A549 (cell line): Measurements from ENCODE around the gene EXOC4. TPM values are rescaled to one million over a fixed set of nuclear protein-coding genes. Genes with fewer than 3 reads are reported as not detected.

Source experiments
- ATAC-seq, 2 experiments: fragments of 200-7000 bp in 1 of 2; fragments of >200 bp in 1 of 2; cut with Nextera tagmentation in 1 of 2; cut with Tn5 transposase in 1 of 2; 3 replicates each; pipeline versions ENCODE4 v1.8.0 to v1.9.1; 2018 to 2020; ENCODE audit warnings: mild to moderate bottlenecking in 1 of 2, moderate library complexity in 1 of 2
- CTCF ChIA-PET: fragments of 300-600 bp; sonication (Branson Sonifier 250); formaldehyde crosslinking; extraction: SDS; loops from one replicate; lab custom pipeline; 2021; ENCODE audit warnings: antibody characterized with exemption, inconsistent platforms; lab: Yijun Ruan, JAX
- POLR2A ChIA-PET: fragments of 350-600 bp; formaldehyde crosslinking; extraction: SDS; loops from one replicate; lab custom pipeline; 2021; ENCODE audit warnings: antibody characterized with exemption, inconsistent platforms; lab: Yijun Ruan, JAX
- DNase-seq, 2 experiments: peaks; one replicate each; pipeline versions ENCODE4 v3.0.0 to v3.0.0-alpha.2; 2011 to 2016; ENCODE audit warnings: low read depth in 1 of 2, low spot score in 1 of 2
- FAIRE-seq: peaks from 2 replicates; lab custom pipeline; 2011; peaks lifted over from hg19 to GRCh38; lab: Jason Lieb, UNC
- H3K27ac ChIP-seq, 2 experiments: fragments of >200 bp; sonication (Bioruptor Twin); formaldehyde crosslinking; 3 replicates each; pipeline ENCODE4 v1.5.1; 2016 to 2017
- H3K4me1 ChIP-seq: fragments of >200 bp; sonication (Bioruptor Twin); formaldehyde crosslinking; 3 replicates; pipeline ENCODE4 v1.6.1; 2016
- H3K4me2 ChIP-seq: fragments of >200 bp; sonication (Bioruptor Twin); formaldehyde crosslinking; 3 replicates; pipeline ENCODE4 v1.6.1; 2016
- H3K4me3 ChIP-seq: fragments of >200 bp; sonication (Bioruptor Twin); formaldehyde crosslinking; 3 replicates; pipeline ENCODE4 v1.5.1; 2016
- H3K9me3 ChIP-seq: fragments of >200 bp; sonication (Bioruptor Twin); formaldehyde crosslinking; 3 replicates; pipeline ENCODE4 v1.6.1; 2016
- ATOH8 ChIP-seq: fragments of 250-450 bp; sonication (Bioruptor Pico); IDR thresholded peaks from 2 replicates; pipeline ENCODE4 v1.5.0; 2020; ENCODE audit warnings: low read depth, mild to moderate bottlenecking, moderate library complexity
- BCL3 ChIP-seq: fragments of >200 bp; sonication (Bioruptor Twin); formaldehyde crosslinking; IDR thresholded peaks from 3 replicates; pipeline ENCODE4 v1.6.1; 2016
- BHLHE40 ChIP-seq: IDR thresholded peaks from 2 replicates; pipeline ENCODE4 v1.6.1; 2012; ENCODE audit warnings: low read depth, low read length, inconsistent platforms
- CBX8 ChIP-seq: fragments of 200-600 bp; sonication (generic); IDR thresholded peaks from 2 replicates; pipeline ENCODE4 v1.6.1; 2016
- CEBPB ChIP-seq, 2 experiments: fragments of >200 bp in 1 of 2; sonication (Bioruptor Twin) in 1 of 2; formaldehyde crosslinking in 1 of 2; IDR thresholded peaks; 2 replicates each; pipeline ENCODE4 v1.6.1; 2012 to 2016
- CHD2 ChIP-seq: fragments of 150-350 bp; IDR thresholded peaks from 2 replicates; pipeline ENCODE4 v1.6.1; 2014; ENCODE audit warnings: low read length; ENCODE audit not compliant: partially characterized antibody
- EP300 ChIP-seq, 2 experiments: fragments of >200 bp; sonication (Bioruptor Twin); formaldehyde crosslinking; IDR thresholded peaks; 2 replicates in 1 of 2; 3 replicates in 1 of 2; pipeline ENCODE4 v1.6.1; 2016 to 2017
- FOSB ChIP-seq: fragments of 250-450 bp; sonication (Bioruptor Pico); IDR thresholded peaks from 2 replicates; pipeline ENCODE4 v1.5.0; 2020; ENCODE audit warnings: mild to moderate bottlenecking, moderate library complexity
- GATA3 ChIP-seq: IDR thresholded peaks from 2 replicates; pipeline ENCODE4 v1.6.1; 2012; ENCODE audit warnings: borderline replicate concordance
- HDAC2 ChIP-seq: fragments of 200-600 bp; sonication (generic); IDR thresholded peaks from 2 replicates; pipeline ENCODE4 v1.6.1; 2016
- HEYL ChIP-seq: fragments of 250-450 bp; sonication (Bioruptor Pico); IDR thresholded peaks from 2 replicates; pipeline ENCODE4 v1.8.0; 2021; ENCODE audit warnings: mild to moderate bottlenecking, moderate library complexity
- JUN ChIP-seq, 2 experiments: fragments of >200 bp; sonication (Bioruptor Twin); formaldehyde crosslinking; IDR thresholded peaks; 2 replicates in 1 of 2; 3 replicates in 1 of 2; pipeline ENCODE4 v1.6.1; 2016 to 2017
- JUNB ChIP-seq: fragments of >200 bp; sonication (Bioruptor Twin); formaldehyde crosslinking; IDR thresholded peaks from 2 replicates; pipeline ENCODE4 v1.6.1; 2016
- KDM5A ChIP-seq: fragments of 200-600 bp; sonication (generic); IDR thresholded peaks from 2 replicates; pipeline ENCODE4 v1.6.1; 2016; ENCODE audit warnings: antibody characterized with exemption, mild to moderate bottlenecking
- MAZ ChIP-seq: fragments of 150-350 bp; IDR thresholded peaks from 2 replicates; pipeline ENCODE4 v1.6.1; 2014; ENCODE audit warnings: antibody characterized with exemption, low read depth, low read length, borderline replicate concordance
- MYC ChIP-seq: IDR thresholded peaks from 2 replicates; pipeline ENCODE4 v1.6.1; 2012; ENCODE audit warnings: mild to moderate bottlenecking, inconsistent platforms, low read length, improper control_type of control experiment, borderline replicate concordance
- NPAS2 ChIP-seq: fragments of 250-450 bp; sonication (Bioruptor Pico); IDR thresholded peaks from 2 replicates; pipeline ENCODE4 v1.8.0; 2022; ENCODE audit warnings: mild to moderate bottlenecking, moderate library complexity, borderline replicate concordance
- NR3C1 ChIP-seq: fragments of >200 bp; sonication (Bioruptor Twin); formaldehyde crosslinking; IDR thresholded peaks from 3 replicates; pipeline ENCODE4 v1.6.1; 2017
- PBX3 ChIP-seq: IDR thresholded peaks from 2 replicates; pipeline ENCODE4 v1.6.1; 2012
- RNF2 ChIP-seq: fragments of 200-600 bp; sonication (generic); IDR thresholded peaks from 2 replicates; pipeline ENCODE4 v1.6.1; 2016; ENCODE audit warnings: low read depth, mild to moderate bottlenecking, antibody characterized with exemption, moderate library complexity, borderline replicate concordance
- SREBF2 ChIP-seq: fragments of 450-650 bp; IDR thresholded peaks from 2 replicates; pipeline ENCODE4 v1.6.1; 2014; ENCODE audit warnings: mild to moderate bottlenecking, moderate library complexity
- TFCP2L1 ChIP-seq: fragments of 250-450 bp; sonication (Bioruptor Pico); IDR thresholded peaks from 2 replicates; pipeline ENCODE4 v1.5.0; 2021; ENCODE audit warnings: mild to moderate bottlenecking
- USF2 ChIP-seq: fragments of 450-650 bp; IDR thresholded peaks from 2 replicates; pipeline ENCODE4 v1.6.1; 2014; ENCODE audit warnings: antibody characterized with exemption
- WGBS: methylation state at CpG from one replicate; pipeline ENCODE4 v1.1.6; 2017; ENCODE audit errors: missing lambda C conversion rate; 5-methylcytosine and 5-hydroxymethylcytosine counted together
- polyA plus RNA-seq, 4 experiments: library from polyadenylated mRNA; depleted of rRNA in 3 of 4; stranded (reverse); fragments of >200 nt; fragmentation: RNase III in 1 of 4; extraction: RNeasy Plus Mini Kit Qiagen cat#74134 plus additional on column Dnase treatment in 1 of 4; gene quantifications; 2 replicates in 3 of 4; 3 replicates in 1 of 4; pipeline ENCODE4 v1.2.3, GENCODE V29; 2011 to 2017

Gene EXOC4
- polyA plus RNA-seq, 2 of the 4 experiments (the other 2 are of a cell fraction) = 33.4 to 73.1 TPM

- Histone ChIP-seq H3K4me3 (no peak overlapping the region), H3K9me3 (no peaks in the 10 kb centered on the region), H3K4me2 (no peak overlapping the region), H3K4me1 (peaks cover 16% of the 10 kb centered on the region; the same call in 2 of the 3 replicates), H3K27ac (no peak overlapping the region)
- FAIRE-seq = no peak
- no peak for DNase-seq
- ATAC-seq = no peak
- ChIA-PET POLR2A (no interaction called here), CTCF (no interaction called here)
- 97% methylated on average over 5 of the region's 5 CpGs for WGBS
- TF ChIP-seq BHLHE40 = no peak
- no peak for TF ChIP-seq PBX3
- no peak for TF ChIP-seq CBX8
Measured at GRCh38 chr7:133511708-133512107, 258.8 kb downstream of the EXOC4 start.

GRCh38 chr7:133512560-133512959 is 259.7 kb downstream of the EXOC4 start:
- DNase-seq (no peak), ATAC-seq (no peak), FAIRE-seq (no peak)
- H3K9me3 ChIP-seq = no peaks in the 10 kb centered on the region
- TF ChIP-seq NR3C1 = no peak
- TF ChIP-seq JUNB = no peak
- TF ChIP-seq GATA3 = no peak
- no peak for TF ChIP-seq NPAS2 (CRISPR knock-in tag)
- TF ChIP-seq MYC = no peak
- TF ChIP-seq SREBF2 = no peak
- no peak for TF ChIP-seq ATOH8
- no peak for TF ChIP-seq BCL3
- TF ChIP-seq JUN (IDR thresholded peaks at IDR 0.05) = no peak
- no peak for TF ChIP-seq HEYL (CRISPR knock-in tag)
- TF ChIP-seq KDM5A = no peak
- no peak for TF ChIP-seq EP300 (IDR thresholded peaks at IDR 0.05)
- TF ChIP-seq TFCP2L1 (CRISPR knock-in tag) = no peak
- TF ChIP-seq RNF2 = no peak
- no peak for TF ChIP-seq HDAC2
- TF ChIP-seq FOSB (CRISPR knock-in tag) = no peak
- no peak for TF ChIP-seq BHLHE40
- no peak for TF ChIP-seq MAZ
- no peak overlapping the region for H3K4me3 ChIP-seq
- H3K27ac ChIP-seq = no peak overlapping the region; a peak in 1 of 6 replicates
- 95% methylated on average over 11 of the region's 11 CpGs for WGBS
- POLR2A ChIA-PET = no interaction called here
- peaks cover 16% of the 10 kb centered on the region; the same call in 2 of the 3 replicates for H3K4me1 ChIP-seq
- CTCF ChIA-PET = no interaction called here
- H3K4me2 ChIP-seq = no peak overlapping the region

- CTCF ChIA-PET = no interaction called here
- H3K4me1 ChIP-seq = peaks cover 16% of the 10 kb centered on the region; the same call in 2 of the 3 replicates
- TF ChIP-seq USF2 (no peak), CEBPB (IDR thresholded peaks at IDR 0.05) (peak in 1 of 2 experiments; percentile 30; a peak in 1 of 4 replicates), CHD2 (no peak)
- H3K4me3 ChIP-seq = no peak overlapping the region
- DNase-seq (peak in 1 of 2 experiments; percentile 16), FAIRE-seq (no peak), ATAC-seq (no peak)
- WGBS = 79% methylated on average over 2 of the region's 2 CpGs
- no peaks in the 10 kb centered on the region for H3K9me3 ChIP-seq
- POLR2A ChIA-PET = no interaction called here
- no peak overlapping the region for H3K27ac ChIP-seq
- peak overlapping the region; percentile 42 for H3K4me2 ChIP-seq
Measured at GRCh38 chr7:133513608-133514007, 260.7 kb downstream of the EXOC4 start.
